ENCODE measurements around the gene PTPRE.

DNA sequence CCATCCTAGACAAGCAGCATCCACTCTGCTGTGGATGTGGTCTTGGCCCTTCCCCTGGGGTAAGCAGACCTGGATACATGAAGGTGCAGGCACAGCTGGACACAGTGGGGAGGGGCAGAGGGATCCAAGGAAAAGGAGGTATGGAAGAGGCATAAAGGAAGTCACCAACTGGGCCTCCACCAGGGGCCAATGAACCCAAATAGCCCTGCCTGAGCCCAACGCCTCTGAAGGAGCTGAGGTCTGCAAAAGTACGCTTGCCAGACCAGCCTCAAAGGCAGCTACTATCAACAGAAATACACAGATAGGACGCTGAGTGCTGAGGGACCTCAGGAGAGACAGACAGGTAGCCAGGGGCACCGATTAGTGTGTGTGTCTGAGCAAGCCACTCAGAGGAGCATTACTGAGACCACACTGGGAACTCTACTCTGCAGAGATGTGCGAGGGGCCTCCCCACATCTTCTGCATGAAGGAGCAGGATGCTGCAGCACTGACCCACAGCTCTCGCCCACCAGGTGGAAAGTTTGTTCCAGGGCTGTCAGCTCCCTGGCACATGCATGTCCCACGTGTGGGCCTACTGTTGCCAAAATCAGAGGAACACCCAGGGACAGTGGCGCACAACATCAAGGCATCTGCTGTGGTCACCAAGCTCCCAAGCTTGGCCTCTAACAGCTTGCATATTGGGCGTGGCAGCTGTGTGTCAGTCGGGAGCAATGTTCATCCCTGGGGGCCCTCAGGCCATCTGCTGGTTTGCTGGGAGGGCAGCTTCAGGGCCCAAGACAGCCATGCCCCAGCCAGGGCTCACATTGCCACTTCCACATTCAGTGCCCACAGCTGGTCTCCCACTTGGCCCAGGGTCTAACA, 179.3 kb downstream of the PTPRE start:
- TF ChIP-seq CTCF (IDR thresholded peaks at IDR 0.05; ENCODE audit: poor library complexity, severe bottlenecking) (no peak), RAD21 (conservative IDR thresholded peaks at IDR 0.05) (no peak), EZH2 (IDR thresholded peaks at IDR 0.05; ENCODE audit: borderline replicate concordance, insufficient read depth, low read length, poor library complexity, severe bottlenecking) (no peak), POLR2AphosphoS5 (IDR thresholded peaks at IDR 0.05) (no peak), TAF1 (IDR thresholded peaks at IDR 0.05; ENCODE audit: low read depth) (no peak), EP300 (conservative IDR thresholded peaks at IDR 0.05; ENCODE audit: poor library complexity, severe bottlenecking) (no peak), MXI1 (conservative IDR thresholded peaks at IDR 0.05; ENCODE audit: poor library complexity, severe bottlenecking) (no peak), SMC3 (conservative IDR thresholded peaks at IDR 0.05; ENCODE audit: poor library complexity) (no peak)
- TF ChIP-seq, protein P1, sequence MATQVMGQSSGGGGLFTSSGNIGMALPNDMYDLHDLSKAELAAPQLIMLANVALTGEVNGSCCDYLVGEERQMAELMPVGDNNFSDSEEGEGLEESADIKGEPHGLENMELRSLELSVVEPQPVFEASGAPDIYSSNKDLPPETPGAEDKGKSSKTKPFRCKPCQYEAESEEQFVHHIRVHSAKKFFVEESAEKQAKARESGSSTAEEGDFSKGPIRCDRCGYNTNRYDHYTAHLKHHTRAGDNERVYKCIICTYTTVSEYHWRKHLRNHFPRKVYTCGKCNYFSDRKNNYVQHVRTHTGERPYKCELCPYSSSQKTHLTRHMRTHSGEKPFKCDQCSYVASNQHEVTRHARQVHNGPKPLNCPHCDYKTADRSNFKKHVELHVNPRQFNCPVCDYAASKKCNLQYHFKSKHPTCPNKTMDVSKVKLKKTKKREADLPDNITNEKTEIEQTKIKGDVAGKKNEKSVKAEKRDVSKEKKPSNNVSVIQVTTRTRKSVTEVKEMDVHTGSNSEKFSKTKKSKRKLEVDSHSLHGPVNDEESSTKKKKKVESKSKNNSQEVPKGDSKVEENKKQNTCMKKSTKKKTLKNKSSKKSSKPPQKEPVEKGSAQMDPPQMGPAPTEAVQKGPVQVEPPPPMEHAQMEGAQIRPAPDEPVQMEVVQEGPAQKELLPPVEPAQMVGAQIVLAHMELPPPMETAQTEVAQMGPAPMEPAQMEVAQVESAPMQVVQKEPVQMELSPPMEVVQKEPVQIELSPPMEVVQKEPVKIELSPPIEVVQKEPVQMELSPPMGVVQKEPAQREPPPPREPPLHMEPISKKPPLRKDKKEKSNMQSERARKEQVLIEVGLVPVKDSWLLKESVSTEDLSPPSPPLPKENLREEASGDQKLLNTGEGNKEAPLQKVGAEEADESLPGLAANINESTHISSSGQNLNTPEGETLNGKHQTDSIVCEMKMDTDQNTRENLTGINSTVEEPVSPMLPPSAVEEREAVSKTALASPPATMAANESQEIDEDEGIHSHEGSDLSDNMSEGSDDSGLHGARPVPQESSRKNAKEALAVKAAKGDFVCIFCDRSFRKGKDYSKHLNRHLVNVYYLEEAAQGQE (IDR thresholded peaks at IDR 0.05; ENCODE audit: borderline replicate concordance), result no peak

Data from neural cell (in vitro differentiated cells).